COLO829 (cell line): ENCODE results near the gene SMAD3.

Source experiments
- DNase-seq: peaks from one replicate; pipeline ENCODE4 v3.0.0; 2012; ENCODE audit warnings: low spot score

The SMAD3 gene

GRCh38 chr15:67127331-67127664 is 61.9 kb downstream of the SMAD3 start:
- DNase-seq = no peak

DNA sequence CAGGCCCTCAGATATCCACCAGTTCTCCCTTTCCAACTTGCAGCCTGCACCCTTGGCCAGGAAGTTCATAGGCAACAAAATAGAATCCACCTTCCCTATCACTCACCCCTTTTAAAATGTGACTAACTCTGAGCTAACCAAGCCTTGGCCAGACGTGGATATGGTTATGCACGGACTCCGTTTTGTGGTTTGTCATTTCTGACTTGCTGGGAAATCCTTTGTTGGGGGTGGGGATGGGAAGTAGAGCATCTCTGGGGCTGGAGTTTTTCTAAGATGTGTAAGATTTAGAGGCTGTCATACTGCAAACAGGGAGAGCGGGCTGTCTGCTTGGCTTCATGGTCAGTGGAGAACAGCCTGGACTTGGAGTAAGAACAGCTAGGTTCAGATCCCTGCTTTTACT is 62.6 kb downstream of the SMAD3 start:
- no peak for DNase-seq

GRCh38 chr15:67130166-67130565 is 64.8 kb downstream of the SMAD3 start:
- no peak for DNase-seq

DNA sequence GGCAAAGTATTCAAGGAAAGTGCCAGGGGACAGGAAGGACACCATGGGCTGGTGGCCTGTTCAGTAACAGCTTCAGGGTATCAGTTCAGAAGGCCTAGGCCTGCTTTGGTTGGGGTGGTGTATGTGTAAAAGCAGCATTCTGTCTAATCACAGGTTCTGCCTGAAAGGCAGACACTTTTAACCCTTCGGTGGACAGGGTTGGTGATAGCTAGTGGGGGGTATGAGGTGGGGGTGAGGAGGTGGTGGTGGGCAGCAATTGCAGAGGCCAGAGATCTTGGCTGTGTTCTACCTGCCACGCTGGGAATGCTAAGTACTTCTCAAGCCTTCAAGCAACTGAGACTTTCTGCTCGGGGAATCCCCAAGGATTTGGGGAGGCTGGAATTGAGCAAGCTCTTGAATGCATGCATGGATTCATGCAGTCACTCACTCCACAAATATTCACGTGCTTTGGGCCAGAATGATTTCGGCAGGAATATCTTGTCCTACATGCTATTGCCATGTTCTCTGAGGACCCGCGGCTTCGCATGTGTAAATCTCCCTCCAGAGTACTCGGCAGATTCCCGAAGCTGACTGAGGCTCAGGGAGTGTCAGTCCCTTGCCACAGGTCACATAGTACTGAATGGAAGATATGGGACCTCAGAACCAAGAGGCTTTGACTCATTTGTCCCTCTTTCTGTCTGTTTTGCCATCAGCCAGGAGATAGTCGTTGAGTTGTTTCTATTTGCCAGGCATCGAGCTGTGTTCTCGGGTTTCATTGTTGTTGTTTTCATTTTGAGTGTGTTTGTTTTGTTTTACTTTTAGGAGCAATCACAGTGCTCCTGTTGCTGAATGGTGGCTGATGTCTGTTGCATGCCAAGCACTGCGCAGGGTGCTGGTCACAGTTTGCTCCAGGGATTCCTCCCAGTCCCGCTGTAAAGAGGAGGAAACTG is 65.5 kb downstream of the SMAD3 start:
- no peak for DNase-seq

DNA sequence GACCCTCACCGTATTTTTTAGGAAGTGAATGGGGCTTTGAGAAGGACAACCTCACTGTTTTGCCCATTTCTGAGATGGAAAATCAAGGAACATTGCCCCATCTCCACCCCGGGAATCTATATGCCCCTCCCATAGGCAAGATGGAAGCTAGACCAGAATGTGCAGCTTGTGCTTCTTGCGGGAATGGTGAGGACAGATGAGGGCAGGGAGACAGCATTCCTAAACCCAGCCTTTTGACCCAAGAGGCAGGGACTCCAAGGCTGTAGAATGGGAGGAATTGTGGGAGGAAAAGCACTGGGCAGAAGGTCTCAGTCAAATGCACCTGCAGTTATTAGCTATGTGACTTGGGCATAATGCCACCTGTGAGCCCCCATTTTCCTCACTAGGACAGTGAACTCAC is 66.9 kb downstream of the SMAD3 start:
- DNase-seq = no peak

DNA sequence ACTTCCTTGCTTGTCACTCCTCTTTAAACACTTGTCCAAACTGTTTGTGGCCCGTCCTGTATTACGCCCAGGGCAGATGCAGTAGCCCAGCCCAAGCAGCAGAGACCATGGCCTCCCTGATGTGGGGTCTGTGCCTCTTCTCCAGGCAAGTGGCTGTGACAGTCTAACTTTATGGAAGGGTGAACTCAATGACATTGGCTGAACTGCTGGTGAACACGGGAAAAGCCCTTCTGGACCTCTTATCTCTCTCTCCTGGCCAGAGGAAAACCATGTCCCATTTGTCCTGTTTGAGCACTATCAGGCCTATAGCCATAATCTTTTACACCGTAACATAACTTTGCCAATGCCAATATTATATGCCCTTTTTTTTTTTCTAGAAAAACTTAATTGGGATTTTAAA is 67.6 kb downstream of the SMAD3 start:
- DNase-seq = no peak

DNA sequence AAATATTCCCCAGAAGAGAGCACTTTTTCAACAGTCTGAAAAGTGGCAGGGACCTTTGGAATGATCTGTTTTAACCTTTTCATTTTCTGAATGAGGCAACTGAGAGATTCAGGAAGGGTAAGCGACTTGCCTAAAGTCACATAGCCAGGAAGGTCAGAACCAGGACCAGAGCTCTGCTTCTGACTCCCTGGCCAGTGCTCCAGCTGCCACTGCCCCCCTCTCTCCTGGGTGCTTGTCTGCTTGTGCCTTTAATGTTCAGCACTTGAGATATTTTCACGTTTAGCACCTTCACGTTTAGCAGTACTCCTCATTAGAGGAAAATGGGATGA is 68.3 kb downstream of the SMAD3 start:
- DNase-seq = no peak

GRCh38 chr15:67134067-67134838 is 68.9 kb downstream of the SMAD3 start:
- no peak for DNase-seq

GRCh38 chr15:67134871-67135492 is 69.6 kb downstream of the SMAD3 start:
- no peak for DNase-seq

GRCh38 chr15:67135494-67135893 is 70.1 kb downstream of the SMAD3 start:
- no peak for DNase-seq

- no peak for DNase-seq
Observed at GRCh38 chr15:67136802-67137201, 71.4 kb downstream of the SMAD3 start.

DNA sequence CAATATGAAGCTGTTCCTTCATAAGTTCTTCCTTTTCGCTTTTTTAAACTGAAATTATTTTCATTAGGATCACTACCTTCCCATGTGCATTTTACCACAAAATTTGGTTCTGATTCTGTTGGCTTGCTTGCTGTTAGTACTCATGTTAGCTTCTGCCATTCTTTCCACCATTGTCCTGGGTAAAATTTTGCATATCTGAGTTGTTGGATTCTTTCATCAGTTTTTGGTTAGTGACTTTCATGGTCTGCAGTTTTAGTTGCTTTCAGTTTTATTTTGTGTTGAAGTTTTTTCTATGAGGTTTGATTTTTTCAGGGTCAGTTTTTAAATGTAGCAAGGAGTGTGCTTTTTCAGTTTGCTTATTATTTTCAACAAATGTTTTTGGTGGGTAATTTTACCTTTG is 71.9 kb downstream of the SMAD3 start:
- no peak for DNase-seq

GRCh38 chr15:67137951-67138848 is 72.8 kb downstream of the SMAD3 start:
- no peak for DNase-seq

- no peak for DNase-seq
Observed at GRCh38 chr15:67138891-67139855, 73.8 kb downstream of the SMAD3 start.

DNA sequence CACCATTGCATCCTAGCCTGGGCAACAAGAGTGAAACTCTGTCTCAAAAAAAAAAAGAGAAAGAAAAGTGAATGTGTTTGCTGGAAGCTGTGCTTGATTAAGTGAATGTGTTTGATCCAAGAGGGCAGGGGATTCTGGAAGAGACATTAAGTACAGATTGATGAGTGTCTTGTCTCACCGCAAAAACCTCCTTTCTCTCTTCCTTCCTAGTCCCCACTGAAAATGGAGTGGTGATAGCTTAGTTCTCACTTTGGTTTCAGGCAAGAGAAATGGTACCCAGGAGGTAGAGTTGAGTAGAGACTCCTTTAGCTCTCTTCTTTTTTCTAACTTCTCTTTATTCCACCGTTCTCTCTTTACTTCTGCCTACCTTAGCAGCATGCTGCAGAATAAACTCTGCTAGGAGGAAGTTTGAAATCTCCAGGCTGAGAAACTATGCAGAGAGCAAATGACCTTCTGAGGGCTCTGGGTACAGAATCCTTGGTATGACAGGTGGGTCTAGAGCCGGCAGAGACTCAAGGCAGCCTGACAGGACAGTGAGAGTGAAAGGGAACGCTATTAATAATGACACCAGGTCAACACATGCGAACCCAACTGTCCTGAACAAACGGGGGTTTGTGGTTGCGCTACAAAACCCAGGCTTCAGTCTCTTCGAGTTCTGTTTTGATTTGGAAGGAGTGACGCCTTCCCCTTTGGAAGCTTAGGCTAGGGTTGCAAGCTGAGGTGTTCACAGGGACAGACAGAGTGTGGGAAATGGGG is 74.9 kb downstream of the SMAD3 start:
- DNase-seq = no peak

- no peak for DNase-seq
Observed at GRCh38 chr15:67142092-67142766, 76.8 kb downstream of the SMAD3 start.

DNA sequence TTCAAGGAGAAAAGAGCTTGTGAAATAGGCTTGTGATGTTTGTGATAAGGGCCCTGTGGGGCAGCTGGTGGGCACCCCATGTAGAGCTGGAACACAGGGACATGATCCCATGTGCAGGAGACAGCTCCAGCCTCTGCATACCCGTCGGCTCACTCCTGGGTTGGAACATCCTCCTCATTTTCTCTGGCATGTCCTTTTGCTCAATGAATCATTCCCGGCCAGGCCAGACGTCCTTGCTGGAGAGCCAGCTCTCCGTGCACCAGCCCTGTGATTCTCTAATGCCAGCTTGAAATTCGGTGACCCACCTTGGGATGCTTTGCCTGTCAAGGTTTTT is 77.3 kb downstream of the SMAD3 start:
- no peak for DNase-seq

GRCh38 chr15:67143646-67144045 is 78.2 kb downstream of the SMAD3 start:
- DNase-seq = no peak

DNA sequence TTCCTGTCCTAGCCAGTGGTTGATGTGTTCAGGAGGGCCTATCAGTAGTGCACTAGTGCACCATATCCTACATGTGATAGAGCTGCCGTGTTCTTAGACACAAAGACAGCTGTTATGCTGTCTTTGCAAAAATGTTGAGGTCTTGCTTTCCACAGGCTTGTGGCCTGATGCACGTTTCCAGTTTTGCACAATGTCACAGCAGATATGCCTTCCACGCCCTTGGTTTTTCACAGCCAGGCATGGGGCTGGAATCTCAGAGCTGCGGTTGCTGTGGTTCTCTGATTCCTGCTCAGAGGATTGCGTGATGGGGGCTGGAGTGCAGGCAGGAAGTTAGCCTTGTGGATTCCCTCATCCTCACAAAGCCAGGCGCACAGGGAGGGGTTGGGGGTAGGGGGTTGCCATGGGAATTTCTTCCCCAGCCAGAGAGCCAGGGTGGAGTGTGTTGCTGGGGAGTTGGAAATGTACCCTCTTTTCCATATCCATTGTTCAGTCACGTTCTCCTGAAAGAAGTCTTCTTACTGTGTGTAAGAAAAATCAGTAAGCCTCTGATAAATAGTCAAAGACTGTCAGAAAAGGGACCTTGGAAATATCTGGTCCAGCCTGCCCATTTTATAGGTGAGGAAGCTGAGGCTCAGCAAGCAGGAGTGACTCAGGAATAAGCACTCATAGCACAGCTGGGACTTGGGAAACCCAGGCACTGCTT is 79.4 kb downstream of the SMAD3 start:
- DNase-seq = no peak
